GM13976 (cell line): ENCODE measurements around the gene SNX12.

Experiments
- DNase-seq: peaks from one replicate; pipeline ENCODE4 v3.0.0; 2012; ENCODE audit warnings: low spot score
- CTCF ChIP-seq: IDR thresholded peaks from 2 replicates; pipeline ENCODE4 v1.5.1; 2012; ENCODE audit warnings: borderline replicate concordance, mild to moderate bottlenecking; ENCODE audit not compliant: insufficient read depth; ENCODE audit errors: extremely low read depth, missing control alignments, control extremely low read depth
- in situ Hi-C: fragments of 300-500 bp; cut with MboI; formaldehyde crosslinking; loops from one replicate; pipeline ENCODE4 v1.12.0; 2022; ENCODE audit warnings: low sequenced_read_pairs, mixed read lengths, inconsistent platforms; ENCODE audit not compliant: unreplicated experiment

Gene SNX12

DNA sequence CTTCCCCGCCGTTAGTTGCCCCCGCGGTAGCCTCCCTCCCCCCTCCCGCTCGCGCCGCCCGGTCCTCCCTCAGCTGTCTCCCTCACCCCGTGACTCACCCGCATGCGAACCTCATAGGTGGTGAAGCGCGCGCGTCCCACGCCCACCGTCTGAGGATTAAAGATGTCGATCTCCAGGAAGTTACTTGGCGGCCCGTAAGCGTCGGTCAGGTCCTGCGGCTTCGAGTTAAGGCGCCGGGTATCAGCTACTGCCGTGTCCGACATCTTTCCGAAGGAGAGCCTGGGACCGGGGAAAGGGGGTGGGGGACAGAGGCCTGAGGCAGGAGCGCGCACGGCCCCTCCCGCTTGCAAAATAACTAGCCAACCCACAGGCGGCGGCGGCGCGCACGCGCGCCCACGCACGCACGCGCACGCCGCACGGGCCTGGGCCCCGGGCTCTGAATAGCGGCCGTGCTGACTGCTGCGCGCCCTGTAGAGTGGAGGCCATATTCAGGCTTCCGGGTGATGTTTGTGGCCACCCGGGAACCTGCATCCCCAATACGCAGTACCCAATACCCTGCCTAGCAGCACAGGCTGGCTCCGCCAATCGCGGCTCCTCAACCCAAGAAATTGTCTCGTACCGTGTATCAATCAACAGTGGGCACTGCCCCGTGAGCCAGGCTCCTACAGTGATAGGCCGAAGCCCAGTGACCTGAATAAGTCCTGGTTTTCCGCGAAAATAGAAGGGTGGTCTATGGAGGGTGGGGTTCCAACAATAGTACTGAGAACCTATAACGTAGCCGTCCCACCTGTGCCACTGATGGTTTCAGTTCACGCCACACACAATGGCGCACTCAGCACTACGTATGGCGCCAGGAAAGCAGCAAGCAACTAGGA, at the start of gene SNX12:
Gene SNX12 (minus strand): TSS at position 291 of the 875 bp plus-strand sequence. CDS start 28 bp downstream, at position 263.
- peak; percentile 77 for TF ChIP-seq CTCF
- peak; percentile 86 for DNase-seq
- in situ Hi-C loops = no loop called here

GRCh38 chrX:71117358-71117757, 49.2 kb upstream of the SNX12 start:
- in situ Hi-C loops = no loop called here
- DNase-seq = no peak
- TF ChIP-seq CTCF = no peak

- no peak for DNase-seq
- in situ Hi-C loops = no loop called here
- no peak for TF ChIP-seq CTCF
Measured at GRCh38 chrX:71111921-71112431, 43.8 kb upstream of the SNX12 start.

DNA sequence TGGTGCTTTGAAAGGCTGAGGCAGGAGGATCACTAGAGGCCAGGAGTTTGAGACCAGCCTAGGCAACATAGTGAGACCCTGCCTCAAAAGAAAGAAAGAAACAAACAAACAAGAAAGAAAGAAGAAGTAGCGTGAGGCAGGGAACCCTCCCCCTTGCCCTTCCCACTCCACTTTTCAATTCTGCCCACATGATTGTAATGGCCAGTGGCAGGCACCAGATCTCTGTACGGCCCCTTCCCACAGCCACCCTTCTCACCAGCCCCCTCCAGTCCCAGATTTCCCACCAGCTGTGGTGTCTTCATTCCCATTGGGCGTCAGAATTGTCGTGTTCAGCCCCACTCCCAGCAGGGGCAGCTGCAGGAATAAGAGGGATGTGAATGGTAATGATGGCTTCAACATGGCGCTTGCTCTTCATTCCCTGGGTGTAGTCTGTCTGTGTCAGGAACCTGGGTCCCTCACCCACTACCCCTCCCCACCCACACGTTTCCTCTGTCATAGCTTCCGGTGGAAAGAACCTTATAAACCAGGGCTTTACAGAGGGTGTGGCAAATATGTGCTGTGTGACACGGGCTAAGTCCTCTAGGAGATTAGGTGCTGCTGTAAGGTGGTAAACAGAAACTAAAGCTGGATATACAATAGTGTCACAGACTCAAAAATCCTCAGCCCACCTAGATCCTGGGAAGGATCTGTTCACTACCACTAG, 43.2 kb upstream of the SNX12 start, which contains the start of gene IL2RG:
Gene IL2RG (minus strand): TSS at position 437 of the 703 bp plus-strand sequence. CDS start 38 bp downstream, at position 399.
- peak; percentile 76 for DNase-seq
- in situ Hi-C loops = no loop called here
- no peak for TF ChIP-seq CTCF

DNA sequence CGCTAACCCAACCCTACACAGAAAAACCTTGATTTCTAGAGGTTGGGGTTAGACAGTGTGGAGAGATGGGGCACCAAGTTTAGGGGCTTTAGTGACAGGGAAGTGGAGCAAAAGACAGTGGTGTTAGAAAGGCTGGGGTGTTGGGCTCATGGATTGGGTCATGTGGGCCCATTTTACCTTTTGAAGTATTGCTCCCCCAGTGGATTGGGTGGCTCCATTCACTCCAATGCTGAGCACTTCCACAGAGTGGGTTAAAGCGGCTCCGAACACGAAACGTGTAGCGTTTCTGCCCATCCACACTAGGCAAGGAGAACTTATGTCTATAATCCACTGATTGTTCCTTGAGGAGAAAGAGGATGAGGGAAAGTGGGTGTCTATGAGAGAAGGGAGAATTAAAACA, 40.9 kb upstream of the SNX12 start:
- no peak for DNase-seq
- no peak for TF ChIP-seq CTCF
- in situ Hi-C loops = no loop called here

DNA sequence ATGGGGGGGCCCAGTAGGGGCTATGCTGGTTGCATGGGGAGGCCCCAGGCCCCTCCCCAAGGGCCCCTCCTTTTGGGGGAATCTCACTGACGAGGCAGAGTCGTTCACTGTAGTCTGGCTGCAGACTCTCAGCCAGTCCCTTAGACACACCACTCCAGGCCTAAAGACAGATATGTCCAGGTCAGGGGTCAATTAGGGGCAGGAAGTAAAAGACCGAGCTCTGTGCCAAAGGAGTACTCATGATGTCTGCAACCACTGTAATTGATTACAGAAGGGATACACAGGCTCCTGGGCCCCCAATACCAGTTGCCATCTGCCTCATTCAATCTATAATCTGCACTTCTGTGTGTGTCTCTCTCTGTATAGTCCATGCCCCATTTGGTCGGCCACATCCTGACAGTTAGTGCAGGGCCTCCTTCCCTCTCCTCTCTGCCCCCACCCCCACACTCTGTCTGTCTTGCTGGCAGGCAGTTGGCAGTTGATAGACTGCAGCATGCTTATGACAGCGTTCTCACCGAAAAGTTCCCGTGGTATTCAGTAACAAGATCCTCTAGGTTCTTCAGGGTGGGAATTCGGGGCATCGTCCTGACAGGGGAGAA, 39.7 kb upstream of the SNX12 start:
- in situ Hi-C loops = no loop called here
- TF ChIP-seq CTCF = no peak
- DNase-seq = no peak
